CD4-positive, alpha-beta T cell treated with Interleukin-15 for 1 hour (primary cell): Measurements from ENCODE around the gene BEX4.
A peak's percentile ranks its signal among the peaks of the same experiment; 100 is the strongest.
"Not testable (repeated sequence)": the region's sequence is repeated elsewhere in the genome, so short reads cannot be mapped to it uniquely, and the experiment has no call there.

Source experiments
- DNase-seq: peaks from one replicate; pipeline ENCODE4 v3.0.0-alpha.2; 2020

Gene BEX4

GRCh38 chrX:103214870-103215424 is at the start of gene BEX4:
BEX4 (plus strand) TSS chrX:103215108; CDS start chrX:103216154, 1,046 bp downstream.
- DNase-seq: peak; percentile 84

- DNase-seq: no peak
Observed at GRCh38 chrX:103170216-103170615, 44.7 kb upstream of the BEX4 start.

- DNase-seq: no peak
Observed at GRCh38 chrX:103171353-103171752, 43.6 kb upstream of the BEX4 start.

- not testable (repeated sequence) for DNase-seq
Observed at GRCh38 chrX:103175256-103175655, 39.7 kb upstream of the BEX4 start.

- DNase-seq: peak; percentile 23
Observed at GRCh38 chrX:103175944-103176753, 38.8 kb upstream of the BEX4 start.

GRCh38 chrX:103177556-103177955 is 37.4 kb upstream of the BEX4 start:
- no peak for DNase-seq

GRCh38 chrX:103183912-103184311 is 31.0 kb upstream of the BEX4 start:
- DNase-seq: no peak

GRCh38 chrX:103187953-103188475 is 26.9 kb upstream of the BEX4 start:
- DNase-seq: no peak

- no peak for DNase-seq
Observed at GRCh38 chrX:103197721-103198306, 17.1 kb upstream of the BEX4 start.

- DNase-seq: not testable (repeated sequence)
Observed at GRCh38 chrX:103198668-103199067, 16.2 kb upstream of the BEX4 start.

- no peak for DNase-seq
Observed at GRCh38 chrX:103201041-103201440, 13.9 kb upstream of the BEX4 start.

GRCh38 chrX:103210056-103210455 is 4.9 kb upstream of the BEX4 start:
- no peak for DNase-seq

- DNase-seq: peak; percentile 30
Observed at GRCh38 chrX:103211012-103211715, 3.7 kb upstream of the BEX4 start.

GRCh38 chrX:103212749-103213457 is 2.0 kb upstream of the BEX4 start:
- DNase-seq: no peak

GRCh38 chrX:103215425-103215991 is 600 bp downstream of the BEX4 start:
- DNase-seq: peak; percentile 29

GRCh38 chrX:103220511-103221323 is 5.8 kb downstream of the BEX4 start:
- no peak for DNase-seq

- not testable (repeated sequence) for DNase-seq
Observed at GRCh38 chrX:103225918-103226317, 11.0 kb downstream of the BEX4 start.

GRCh38 chrX:103233263-103233662 is 18.4 kb downstream of the BEX4 start:
- DNase-seq: no peak

GRCh38 chrX:103234869-103235268 is 20.0 kb downstream of the BEX4 start:
- no peak for DNase-seq

GRCh38 chrX:103235608-103236007 is 20.7 kb downstream of the BEX4 start:
- not testable (repeated sequence) for DNase-seq

GRCh38 chrX:103236296-103236695 is 21.4 kb downstream of the BEX4 start:
- DNase-seq: no peak
